Measurements from ENCODE around the gene RNF7. TPM values are rescaled to one million over a fixed set of nuclear protein-coding genes. Genes with fewer than 3 reads are reported as not detected.

The RNF7 gene
- total and polyA plus RNA-seq, 2 donors (not counting 3 experiments of a cell fraction or from before 2014, with no cell fraction given) = 120 to 136 TPM

- ChIA-PET POLR2A (no interaction called here), CTCF (no interaction called here)
- Histone ChIP-seq H3K9ac (replicated peaks; ENCODE audit: extremely low read depth, insufficient read depth, low read length) (no peak overlapping the region), H3K27ac (ENCODE audit: insufficient read depth, low read depth, low read length) (no peak overlapping the region), H4K20me1 (replicated peaks; ENCODE audit: control insufficient read depth, extremely low read depth, insufficient read depth, low read length) (no peaks in the 10 kb centered on the region), H3K79me2 (ENCODE audit: control insufficient read depth, insufficient read depth, low read length) (no peaks in the 10 kb centered on the region), H3K4me2 (ENCODE audit: insufficient read depth, low read length) (no peak overlapping the region), H3K36me3 (ENCODE audit: control insufficient read depth in 2 of 2, extremely low read depth in 1 of 2, insufficient read depth in 2 of 2, low read length in 2 of 2) (no peaks in the 10 kb centered on the region), H3K4me3 (replicated peaks in 1 of 3; ENCODE audit: insufficient read depth in 1 of 3, low read depth in 1 of 3, low read length in 3 of 3) (no peak overlapping the region), H3K9me1 (replicated peaks; ENCODE audit: control insufficient read depth, extremely low read depth, insufficient read depth, low read length) (no peaks in the 10 kb centered on the region), H3K27me3 (ENCODE audit: control insufficient read depth in 2 of 2, insufficient read depth in 2 of 2, low read length in 2 of 2) (no peaks in the 10 kb centered on the region), H3K9me3 (replicated peaks; ENCODE audit: control insufficient read depth, insufficient read depth, low read length) (no peaks in the 10 kb centered on the region), H3K4me1 (ENCODE audit: control insufficient read depth, extremely low read depth, insufficient read depth, low read length) (no peaks in the 10 kb centered on the region), H2AFZ (ENCODE audit: low read depth, low read length) (no peak overlapping the region)
- DNase-seq (ENCODE audit: low read depth, low spot score) = no peak
- dilution Hi-C loops (cut with MboI; ENCODE audit: extremely low pct_ligation_motif_present, low sequenced_read_pairs) = no loop called here
- no TSS peak for BruUV-seq (replicated peaks)
- no peak for FAIRE-seq
- TF ChIP-seq GATA2 (IDR thresholded peaks at IDR 0.05; ENCODE audit: insufficient read depth, insufficient read length, low read depth, low read length) (no peak), MYC (IDR thresholded peaks at IDR 0.05; ENCODE audit: low read depth, low read length) (no peak), FOS (IDR thresholded peaks at IDR 0.05; ENCODE audit: borderline replicate concordance, insufficient read depth, low read length) (no peak), POLR2A (IDR thresholded peaks at IDR 0.05; ENCODE audit: low read depth, low read length) (no peak), EZH2 (IDR thresholded peaks at IDR 0.05; ENCODE audit: borderline replicate concordance, low read depth, low read length, severe bottlenecking) (no peak), MAX (IDR thresholded peaks at IDR 0.05; ENCODE audit: insufficient read depth, insufficient read length) (no peak), POLR2AphosphoS5 (IDR thresholded peaks at IDR 0.05; ENCODE audit: insufficient read depth, low read depth, low read length) (no peak), JUN (IDR thresholded peaks at IDR 0.05; ENCODE audit: borderline replicate concordance, insufficient read depth, insufficient read length, low read depth) (no peak)
- TF ChIP-seq, protein P1, sequence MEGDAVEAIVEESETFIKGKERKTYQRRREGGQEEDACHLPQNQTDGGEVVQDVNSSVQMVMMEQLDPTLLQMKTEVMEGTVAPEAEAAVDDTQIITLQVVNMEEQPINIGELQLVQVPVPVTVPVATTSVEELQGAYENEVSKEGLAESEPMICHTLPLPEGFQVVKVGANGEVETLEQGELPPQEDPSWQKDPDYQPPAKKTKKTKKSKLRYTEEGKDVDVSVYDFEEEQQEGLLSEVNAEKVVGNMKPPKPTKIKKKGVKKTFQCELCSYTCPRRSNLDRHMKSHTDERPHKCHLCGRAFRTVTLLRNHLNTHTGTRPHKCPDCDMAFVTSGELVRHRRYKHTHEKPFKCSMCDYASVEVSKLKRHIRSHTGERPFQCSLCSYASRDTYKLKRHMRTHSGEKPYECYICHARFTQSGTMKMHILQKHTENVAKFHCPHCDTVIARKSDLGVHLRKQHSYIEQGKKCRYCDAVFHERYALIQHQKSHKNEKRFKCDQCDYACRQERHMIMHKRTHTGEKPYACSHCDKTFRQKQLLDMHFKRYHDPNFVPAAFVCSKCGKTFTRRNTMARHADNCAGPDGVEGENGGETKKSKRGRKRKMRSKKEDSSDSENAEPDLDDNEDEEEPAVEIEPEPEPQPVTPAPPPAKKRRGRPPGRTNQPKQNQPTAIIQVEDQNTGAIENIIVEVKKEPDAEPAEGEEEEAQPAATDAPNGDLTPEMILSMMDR (IDR thresholded peaks at IDR 0.05; ENCODE audit: extremely low read depth in 1 of 2, insufficient read depth in 1 of 2, low read depth in 1 of 2, low read length in 2 of 2) = no peak
- intact Hi-C loops (cut with micrococcal nuclease) = no loop called here
Measured at GRCh38 chr3:141776376-141776775, 38.3 kb downstream of the RNF7 start.
